RCC 7860 (cell line): Measurements from ENCODE around the gene TRIM9.
"Not testable (repeated sequence)": the region's sequence is repeated elsewhere in the genome, so short reads cannot be mapped to it uniquely, and the experiment has no call there.

Experiments used
- DNase-seq: peaks from one replicate; pipeline ENCODE4 v3.0.0-alpha.2; 2015; ENCODE audit warnings: low spot score
- FAIRE-seq: peaks from 2 replicates; lab custom pipeline; 2012; peaks lifted over from hg19 to GRCh38; lab: Jason Lieb, UNC

Gene TRIM9

GRCh38 chr14:50970886-50971781 is 123.8 kb downstream of the TRIM9 start:
- no peak for FAIRE-seq

GRCh38 chr14:50967790-50968189 is 127.1 kb downstream of the TRIM9 start:
- FAIRE-seq (no peak), DNase-seq (no peak)

More at GRCh38 chr14:50970886-50971781, 123.8 kb downstream of the TRIM9 start:
- DNase-seq = no peak

GRCh38 chr14:50967103-50967502 is 127.8 kb downstream of the TRIM9 start:
- FAIRE-seq = no peak

GRCh38 chr14:50964683-50965390 is 130.1 kb downstream of the TRIM9 start:
- peak; percentile 60 for DNase-seq
- FAIRE-seq = peak; percentile 61

More at GRCh38 chr14:50967103-50967502, 127.8 kb downstream of the TRIM9 start:
- no peak for DNase-seq

- no peak for FAIRE-seq
- no peak for DNase-seq
These were observed 131.0 kb downstream of the TRIM9 start for GRCh38 chr14:50963919-50964318.

GRCh38 chr14:50961605-50962221 is 133.2 kb downstream of the TRIM9 start:
- FAIRE-seq = peak; percentile 87
- DNase-seq = peak; percentile 79

- DNase-seq (no peak), FAIRE-seq (no peak)
These were observed 137.6 kb downstream of the TRIM9 start for GRCh38 chr14:50957296-50957695.

- DNase-seq, FAIRE-seq: not testable (repeated sequence)
These were observed 138.5 kb downstream of the TRIM9 start for GRCh38 chr14:50956421-50956820.

- peak; percentile 87 for FAIRE-seq
- peak; percentile 92 for DNase-seq
These were observed 139.4 kb downstream of the TRIM9 start for GRCh38 chr14:50955373-50956043.

GRCh38 chr14:50954811-50955372 is 140.0 kb downstream of the TRIM9 start:
- peak; percentile 38 for DNase-seq
- FAIRE-seq = peak; percentile 49

- no peak for DNase-seq
- FAIRE-seq = no peak
These were observed 141.4 kb downstream of the TRIM9 start for GRCh38 chr14:50953502-50953901.

- FAIRE-seq (no peak), DNase-seq (no peak)
These were observed 143.9 kb downstream of the TRIM9 start for GRCh38 chr14:50951032-50951431.

- FAIRE-seq = no peak
These were observed 146.7 kb downstream of the TRIM9 start for GRCh38 chr14:50948205-50948604.

GRCh38 chr14:50947446-50947845 is 147.5 kb downstream of the TRIM9 start:
- DNase-seq (no peak), FAIRE-seq (no peak)

More at GRCh38 chr14:50948205-50948604, 146.7 kb downstream of the TRIM9 start:
- no peak for DNase-seq

GRCh38 chr14:50946234-50946935 is 148.5 kb downstream of the TRIM9 start:
- DNase-seq = no peak

GRCh38 chr14:50944647-50945413 is 150.1 kb downstream of the TRIM9 start:
- DNase-seq = no peak

More at GRCh38 chr14:50946234-50946935, 148.5 kb downstream of the TRIM9 start:
- no peak for FAIRE-seq

GRCh38 chr14:50943943-50944646 is 150.8 kb downstream of the TRIM9 start, which contains the start of gene PYGL:
Gene PYGL, minus strand, starts transcription at chr14:50944483. Its CDS starts 80 bp downstream, at chr14:50944403.
- DNase-seq (peak; percentile 22), FAIRE-seq (no peak)

More at GRCh38 chr14:50944647-50945413, 150.1 kb downstream of the TRIM9 start:
- no peak for FAIRE-seq

- no peak for DNase-seq
- FAIRE-seq = no peak
These were observed 151.5 kb downstream of the TRIM9 start for GRCh38 chr14:50943261-50943942.
